HEK293T (cell line): Measurements from ENCODE around the gene DOK4.

Source experiments
- CTBP1 ChIP-seq: fragments of 450-650 bp; IDR thresholded peaks from 2 replicates; pipeline ENCODE4 v1.6.1; 2016; ENCODE audit warnings: borderline replicate concordance
- FOXA1 ChIP-seq: fragments of 450-650 bp; IDR thresholded peaks from 2 replicates; pipeline ENCODE4 v1.6.1; 2016; ENCODE audit warnings: mild to moderate bottlenecking
- SP1 ChIP-seq: fragments of 450-650 bp; IDR thresholded peaks from 2 replicates; pipeline ENCODE4 v1.6.1; 2017
- SUZ12 ChIP-seq: fragments of 450-650 bp; IDR thresholded peaks from 2 replicates; pipeline ENCODE4 v1.6.1; 2016; ENCODE audit warnings: mild to moderate bottlenecking
- TARDBP ChIP-seq: fragments of 450-650 bp; IDR thresholded peaks from 2 replicates; pipeline ENCODE4 v1.6.1; 2016

GRCh38 chr16:57475711-57476339, 10.5 kb downstream of the DOK4 start:
- TF ChIP-seq SUZ12 (no peak), FOXA1 (no peak), SP1 (no peak), TARDBP (no peak), CTBP1 (no peak)
